GM23338 (cell line): Measurements from ENCODE around the gene WDR33. TPM values are rescaled to one million over a fixed set of nuclear protein-coding genes. Genes with fewer than 3 reads are reported as not detected.
"Not testable (repeated sequence)": the region's sequence is repeated elsewhere in the genome, so short reads cannot be mapped to it uniquely, and the experiment has no call there.

ENCODE experiments used
- ATAC-seq: fragments of 200-7000 bp; cut with Tn5 transposase; 3 replicates; pipeline ENCODE4 v1.9.1; 2020
- DNase-seq: peaks from one replicate; pipeline ENCODE4 v3.0.0-alpha.2; 2015; ENCODE audit warnings: low spot score
- H2AFZ ChIP-seq: fragments of 200-600 bp; sonication (generic); 2 replicates; pipeline ENCODE4 v1.8.0; 2016; ENCODE audit warnings: antibody characterized with exemption, mild to moderate bottlenecking, moderate library complexity
- H3F3A ChIP-seq: fragments of 200-600 bp; sonication (generic); replicated peaks from 2 replicates; pipeline ENCODE4 v1.8.0; 2017; ENCODE audit warnings: antibody characterized with exemption, mixed run types, low read depth
- H3K27ac ChIP-seq: fragments of 200-600 bp; sonication (generic); 2 replicates; pipeline ENCODE4 v1.6.1; 2016; ENCODE audit warnings: low read depth
- H3K27me3 ChIP-seq: fragments of 200-600 bp; sonication (generic); 2 replicates; pipeline ENCODE4 v1.8.0; 2016; ENCODE audit warnings: mild to moderate bottlenecking, mixed run types, moderate library complexity; ENCODE audit not compliant: insufficient read depth
- H3K36me3 ChIP-seq: fragments of 200-600 bp; sonication (generic); 2 replicates; pipeline ENCODE4 v1.8.0; 2016; ENCODE audit warnings: mild to moderate bottlenecking; ENCODE audit not compliant: insufficient read depth
- H3K4me1 ChIP-seq: fragments of 200-600 bp; sonication (generic); 2 replicates; pipeline ENCODE4 v1.8.0; 2016; ENCODE audit warnings: mild to moderate bottlenecking, moderate library complexity; ENCODE audit not compliant: insufficient read depth
- H3K4me2 ChIP-seq: fragments of 200-600 bp; sonication (generic); 2 replicates; pipeline ENCODE4 v1.7.1; 2017; ENCODE audit warnings: mixed run types
- H3K4me3 ChIP-seq: fragments of 200-600 bp; sonication (generic); 2 replicates; pipeline ENCODE4 v1.6.1; 2016; ENCODE audit warnings: mixed run types
- H3K79me2 ChIP-seq: fragments of 200-600 bp; sonication (generic); replicated peaks from 2 replicates; pipeline ENCODE4 v1.8.0; 2017; ENCODE audit warnings: mild to moderate bottlenecking; ENCODE audit not compliant: insufficient read depth
- H3K9me2 ChIP-seq: fragments of 200-600 bp; sonication (generic); 2 replicates; pipeline ENCODE4 v1.8.0; 2017; ENCODE audit not compliant: insufficient read depth
- H4K20me1 ChIP-seq: fragments of 200-600 bp; sonication (generic); replicated peaks from 2 replicates; pipeline ENCODE4 v1.8.0; 2017; ENCODE audit warnings: mild to moderate bottlenecking; ENCODE audit not compliant: insufficient read depth
- H3K27ac Mint-ChIP-seq: 2 replicates; pipeline ENCODE4 v1.8.0; 2020; ENCODE audit warnings: inconsistent platforms, mild to moderate bottlenecking, moderate library complexity, mixed read lengths
- H3K27me3 Mint-ChIP-seq: 3 replicates; pipeline ENCODE4 v1.8.0; 2022; ENCODE audit warnings: low read depth, mild to moderate bottlenecking, moderate library complexity, mixed read lengths, inconsistent platforms; ENCODE audit not compliant: insufficient read depth, poor library complexity
- H3K36me3 Mint-ChIP-seq: 3 replicates; pipeline ENCODE4 v1.8.0; 2021; ENCODE audit warnings: low read depth, mild to moderate bottlenecking, inconsistent platforms, moderate library complexity, mixed read lengths
- H3K4me1 Mint-ChIP-seq: 3 replicates; pipeline ENCODE4 v1.8.0; 2020; ENCODE audit warnings: mild to moderate bottlenecking, inconsistent platforms, mixed read lengths
- H3K4me3 Mint-ChIP-seq: 3 replicates; pipeline ENCODE4 v1.8.0; 2021; ENCODE audit warnings: moderate library complexity, mild to moderate bottlenecking, inconsistent platforms, mixed read lengths
- H3K9me3 Mint-ChIP-seq: 3 replicates; pipeline ENCODE4 v1.8.0; 2020; ENCODE audit warnings: moderate library complexity, mild to moderate bottlenecking, inconsistent platforms, mixed read lengths
- ETS1 ChIP-seq: IDR thresholded peaks from 2 replicates; pipeline ENCODE4 v1.6.1; 2016; ENCODE audit warnings: antibody characterized with exemption
- EZH2 ChIP-seq: fragments of 200-600 bp; sonication (generic); IDR thresholded peaks from one replicate; pipeline ENCODE4 v1.8.0; 2017; ENCODE audit warnings: antibody characterized with exemption, mild to moderate bottlenecking, low read depth; ENCODE audit not compliant: unreplicated experiment
- REST ChIP-seq: IDR thresholded peaks from one replicate; pipeline ENCODE4 v1.6.1; 2018; ENCODE audit warnings: antibody characterized with exemption; ENCODE audit not compliant: unreplicated experiment
- ZNF331 ChIP-seq: fragments of 250-450 bp; sonication (Bioruptor Pico); IDR thresholded peaks from 2 replicates; pipeline ENCODE4 v1.5.0; 2020; ENCODE audit warnings: low read depth, mild to moderate bottlenecking, moderate library complexity
- polyA plus RNA-seq: library from polyadenylated mRNA; unstranded; fragments of >200 nt; fragmentation: Nextera tagmentation; extraction: Ambion mirVana; gene quantifications from 2 replicates; pipeline ENCODE4 v1.2.1, GENCODE V29; 2016
- total RNA-seq: library from RNA; depleted of rRNA; stranded (reverse); fragments of >200 nt; shearing (Covaris generic); gene quantifications from 2 replicates; pipeline ENCODE4 v1.2.3, GENCODE V29; 2014

Gene WDR33
- total and polyA plus RNA-seq, 2 experiments from 2014 or later: 37.2 to 54.7 TPM

GRCh38 chr2:127818241-127818640 lies 7.3 kb upstream of the WDR33 start (continued):
- no peak for TF ChIP-seq ETS1

GRCh38 chr2:127814677-127815076 lies 3.7 kb upstream of the WDR33 start:
- no peak overlapping the region for H3K4me3 ChIP-seq
- DNase-seq: no peak
- H3K9me2 ChIP-seq: no peaks in the 10 kb centered on the region
- no peak overlapping the region for H2AFZ ChIP-seq
- H3K36me3 Mint-ChIP-seq: peaks cover 22% of the 10 kb centered on the region
- H3K4me1 Mint-ChIP-seq: peaks cover 17% of the 10 kb centered on the region
- peaks cover 7% of the 10 kb centered on the region for H3K4me1 ChIP-seq
- H3K27ac Mint-ChIP-seq: no peak overlapping the region
- H3K9me3 Mint-ChIP-seq: peaks cover 22% of the 10 kb centered on the region
- no peak for ATAC-seq
- H3K4me3 Mint-ChIP-seq: no peak overlapping the region
- peaks cover 12% of the 10 kb centered on the region for H3K79me2 ChIP-seq
- H3K27me3 Mint-ChIP-seq: peaks cover 14% of the 10 kb centered on the region
- no peak overlapping the region for H3K4me2 ChIP-seq
- no peaks in the 10 kb centered on the region for H3K36me3 ChIP-seq
- peaks cover 3% of the 10 kb centered on the region; the same call in 1 of the 2 replicates for H4K20me1 ChIP-seq
- no peaks in the 10 kb centered on the region for H3F3A ChIP-seq
- TF ChIP-seq ETS1: no peak
- TF ChIP-seq EZH2: no peak
- no peak for TF ChIP-seq ZNF331 (CRISPR knock-in tag)
- no peak for TF ChIP-seq REST
- no peak overlapping the region for H3K27ac ChIP-seq
- no peaks in the 10 kb centered on the region for H3K27me3 ChIP-seq

- not testable (repeated sequence) for H3K4me2 ChIP-seq, H3K27ac ChIP-seq, H2AFZ ChIP-seq, H3K4me1 ChIP-seq, H3K27me3 ChIP-seq, DNase-seq, H3F3A ChIP-seq, H3K4me3 Mint-ChIP-seq, H3K9me3 Mint-ChIP-seq, ATAC-seq, H3K27ac Mint-ChIP-seq, H3K9me2 ChIP-seq, H3K4me3 ChIP-seq, H3K36me3 ChIP-seq
- H3K4me1 Mint-ChIP-seq: peaks cover 22% of the 10 kb centered on the region
- H3K27me3 Mint-ChIP-seq: peaks cover 15% of the 10 kb centered on the region
- Histone ChIP-seq H4K20me1 (peaks cover 18% of the 10 kb centered on the region; the same call in 1 of the 2 replicates), H3K79me2 (peaks cover 34% of the 10 kb centered on the region)
- peaks cover 12% of the 10 kb centered on the region; the same call in 2 of the 3 replicates for H3K36me3 Mint-ChIP-seq
These were observed 1.5 kb upstream of the WDR33 start for GRCh38 chr2:127812441-127812840.
